H9 (cell line): ENCODE data around the gene GSS. TPM values are rescaled to one million over a fixed set of nuclear protein-coding genes. Genes with fewer than 3 reads are reported as not detected.

Source experiments
- DNase-seq: peaks from one replicate; pipeline ENCODE4 v3.0.0-alpha.2; 2017
- H2AFZ ChIP-seq: one replicate; pipeline ENCODE4 v1.6.1; 2013; ENCODE audit warnings: mild to moderate bottlenecking, low read length, control low read depth, moderate library complexity
- H2AK5ac ChIP-seq: 2 replicates; pipeline ENCODE4 v1.6.1; 2013; ENCODE audit warnings: low read length, control low read depth, mixed read lengths; ENCODE audit not compliant: insufficient read length
- H2BK120ac ChIP-seq: one replicate; pipeline ENCODE4 v1.6.1; 2013; ENCODE audit warnings: low read depth, mild to moderate bottlenecking, low read length, control low read depth, inconsistent platforms; ENCODE audit not compliant: poor library complexity, severe bottlenecking
- H2BK12ac ChIP-seq: 2 replicates; pipeline ENCODE4 v1.6.1; 2013; ENCODE audit warnings: low read length, control low read depth, mixed read lengths, low read depth; ENCODE audit not compliant: insufficient read length
- H2BK15ac ChIP-seq: 2 replicates; pipeline ENCODE4 v1.6.1; 2013; ENCODE audit warnings: low read depth, low read length, control low read depth
- H2BK20ac ChIP-seq: one replicate; pipeline ENCODE4 v1.6.1; 2013; ENCODE audit warnings: low read depth, mild to moderate bottlenecking, low read length, control low read depth, inconsistent platforms; ENCODE audit not compliant: poor library complexity, severe bottlenecking
- H2BK5ac ChIP-seq: 2 replicates; pipeline ENCODE4 v1.6.1; 2013; ENCODE audit warnings: low read length, control low read depth, mixed read lengths; ENCODE audit not compliant: insufficient read length
- H3K14ac ChIP-seq: 2 replicates; pipeline ENCODE4 v1.6.1; 2013; ENCODE audit warnings: low read length, control low read depth; ENCODE audit not compliant: insufficient read depth
- H3K18ac ChIP-seq: 2 replicates; pipeline ENCODE4 v1.6.1; 2013; ENCODE audit warnings: low read depth, mild to moderate bottlenecking, mixed read lengths, low read length, control low read depth; ENCODE audit not compliant: insufficient read length
- H3K23ac ChIP-seq: 2 replicates; pipeline ENCODE4 v1.6.1; 2013; ENCODE audit warnings: low read length, control low read depth, mixed read lengths, low read depth; ENCODE audit not compliant: insufficient read length
- H3K23me2 ChIP-seq: 2 replicates; pipeline ENCODE4 v1.6.1; 2013; ENCODE audit warnings: low read depth, mild to moderate bottlenecking, mixed read lengths, low read length, control low read depth; ENCODE audit not compliant: insufficient read length, poor library complexity, severe bottlenecking
- H3K27ac ChIP-seq: 2 replicates; pipeline ENCODE4 v1.5.1; 2013; ENCODE audit warnings: low read length, control low read depth, mixed read lengths, low read depth; ENCODE audit not compliant: insufficient read length
- H3K27me3 ChIP-seq: 2 replicates; pipeline ENCODE4 v1.6.1; 2013; ENCODE audit warnings: low read length, control low read depth, inconsistent platforms; ENCODE audit not compliant: insufficient read depth
- H3K4ac ChIP-seq: 2 replicates; pipeline ENCODE4 v1.6.1; 2013; ENCODE audit warnings: low read depth, mild to moderate bottlenecking, control low read depth, inconsistent platforms, low read length, moderate library complexity
- H3K4me1 ChIP-seq: 2 replicates; pipeline ENCODE4 v1.6.1; 2013; ENCODE audit warnings: low read length, control low read depth, inconsistent platforms; ENCODE audit not compliant: insufficient read depth
- H3K4me2 ChIP-seq: 2 replicates; pipeline ENCODE4 v1.6.1; 2013; ENCODE audit warnings: low read length, control low read depth, mixed read lengths; ENCODE audit not compliant: insufficient read length, insufficient read depth
- H3K56ac ChIP-seq: 2 replicates; pipeline ENCODE4 v1.6.1; 2013; ENCODE audit warnings: low read depth, mild to moderate bottlenecking, mixed read lengths, low read length, control low read depth; ENCODE audit not compliant: insufficient read length
- H3K79me1 ChIP-seq: 2 replicates; pipeline ENCODE4 v1.6.1; 2013; ENCODE audit warnings: low read depth, mild to moderate bottlenecking, moderate library complexity, low read length, control low read depth, inconsistent platforms; ENCODE audit not compliant: insufficient read depth, poor library complexity, severe bottlenecking
- H3K79me2 ChIP-seq: 2 replicates; pipeline ENCODE4 v1.6.1; 2013; ENCODE audit warnings: low read length, control low read depth, inconsistent platforms; ENCODE audit not compliant: insufficient read depth
- H3K9ac ChIP-seq: 2 replicates; pipeline ENCODE4 v1.6.1; 2013; ENCODE audit warnings: low read length, control low read depth, mixed read lengths; ENCODE audit not compliant: insufficient read length; ENCODE audit errors: extremely low read depth
- H3K9me3 ChIP-seq: one replicate; pipeline ENCODE4 v1.6.1; 2013; ENCODE audit warnings: low read depth, low read length, inconsistent platforms; ENCODE audit not compliant: control insufficient read depth
- H3T11ph ChIP-seq: one replicate; pipeline ENCODE4 v1.6.1; 2013; ENCODE audit warnings: mild to moderate bottlenecking, low read length, control low read depth, inconsistent platforms
- H4K20me1 ChIP-seq: one replicate; pipeline ENCODE4 v1.6.1; 2013; ENCODE audit not compliant: control insufficient read depth, insufficient read length, insufficient read depth
- H4K5ac ChIP-seq: 2 replicates; pipeline ENCODE4 v1.6.1; 2013; ENCODE audit warnings: low read depth, mild to moderate bottlenecking, mixed read lengths, low read length, control low read depth; ENCODE audit not compliant: insufficient read length
- H4K8ac ChIP-seq: replicated peaks from 2 replicates; pipeline ENCODE4 v1.6.1; 2013; ENCODE audit warnings: low read length, control low read depth, mixed read lengths, low read depth; ENCODE audit not compliant: insufficient read length
- H4K91ac ChIP-seq: 2 replicates; pipeline ENCODE4 v1.6.1; 2013; ENCODE audit warnings: low read depth, mild to moderate bottlenecking, moderate library complexity, mixed read lengths, low read length, control low read depth; ENCODE audit not compliant: insufficient read length
- H3K27ac Mint-ChIP-seq, 3 experiments: 2 replicates in 2 of 3; 3 replicates in 1 of 3; pipeline ENCODE4 v1.8.0; 2020 to 2021; ENCODE audit warnings: mixed read lengths in 3 of 3, mild to moderate bottlenecking in 1 of 3, moderate library complexity in 1 of 3
- H3K27me3 Mint-ChIP-seq: 2 replicates; pipeline ENCODE4 v1.8.0; 2021; ENCODE audit warnings: low read depth, mild to moderate bottlenecking, moderate library complexity, mixed read lengths
- H3K36me3 Mint-ChIP-seq, 3 experiments: 2 replicates in 2 of 3; 3 replicates in 1 of 3; pipeline ENCODE4 v1.8.0; 2020 to 2021; ENCODE audit warnings: low read depth in 3 of 3, mixed read lengths in 3 of 3; ENCODE audit not compliant: insufficient read depth in 1 of 3
- H3K4me1 Mint-ChIP-seq, 2 experiments: 2 replicates each; pipeline ENCODE4 v1.8.0; 2020; ENCODE audit warnings: mixed read lengths in 2 of 2
- H3K4me3 Mint-ChIP-seq, 2 experiments: 2 replicates in 1 of 2; 3 replicates in 1 of 2; pipeline ENCODE4 v1.8.0; 2020 to 2021; ENCODE audit warnings: mild to moderate bottlenecking in 2 of 2, mixed read lengths in 2 of 2, moderate library complexity in 1 of 2
- H3K9me3 Mint-ChIP-seq, 2 experiments: 2 replicates in 1 of 2; 3 replicates in 1 of 2; pipeline ENCODE4 v1.8.0; 2020; ENCODE audit warnings: mild to moderate bottlenecking in 2 of 2, mixed read lengths in 2 of 2, moderate library complexity in 1 of 2
- CTCF ChIP-seq: fragments of 200-600 bp; sonication (generic); conservative IDR thresholded peaks from 3 replicates; pipeline ENCODE4 v1.8.0; 2021; ENCODE audit warnings: antibody characterized with exemption, mild to moderate bottlenecking
- WGBS: extraction: QIAGEN DNeasy Blood & Tissue Kit; methylation state at CpG from one replicate; pipeline ENCODE4 v1.1.7; 2013; ENCODE audit warnings: missing lambda C conversion rate, low lambda C conversion rate, mixed read lengths; ENCODE audit not compliant: insufficient read length; ENCODE audit errors: extremely low coverage; 5-methylcytosine and 5-hydroxymethylcytosine counted together
- total RNA-seq: library from RNA; stranded (reverse); gene quantifications from 2 replicates; pipeline ENCODE4 v1.2.1, GENCODE V29; 2021

Gene GSS
- total RNA-seq, 1 experiment from 2014 or later: 48.5 TPM

GRCh38 chr20:34956041-34956458 is 444 bp upstream of the GSS start:
- Mint-ChIP-seq H3K36me3 (0 out of 7 replicates have a peak, but pooled peaks cover 0 to 1% (median 0%) of the 10 kb centered on the region in 3 experiments), H3K4me1 (peaks cover 46 to 51% of the 10 kb centered on the region in 2 experiments)
- WGBS: no CpG with 5 or more reads among the region's 6 CpGs

More at GRCh38 chr20:34956041-34956458, 444 bp upstream of the GSS start:
- Histone ChIP-seq H2BK120ac (no peak overlapping the region), H3K23ac (no peak overlapping the region), H3K9ac (no peak overlapping the region), H3K14ac (peak overlapping the region; percentile 41; the same call in 1 of the 2 replicates), H3K9me3 (no peaks in the 10 kb centered on the region), H4K91ac (no peak overlapping the region), H3K56ac (no peak overlapping the region), H2BK5ac (no peak overlapping the region), H3K79me1 (no peaks in the 10 kb centered on the region), H4K8ac (no peak overlapping the region), H3K27me3 (no peaks in the 10 kb centered on the region), H2BK20ac (no peak overlapping the region), H2BK15ac (no peak overlapping the region), H3K4me1 (no peaks in the 10 kb centered on the region), H3K79me2 (no peaks in the 10 kb centered on the region), H2BK12ac (no peak overlapping the region), H2AK5ac (no peak overlapping the region), H3K18ac (peak overlapping the region; percentile 14), H3K27ac (no peak overlapping the region), H2AFZ (no peak overlapping the region), H3K23me2 (peaks cover 5% of the 10 kb centered on the region), H4K20me1 (no peaks in the 10 kb centered on the region), H3T11ph (no peak overlapping the region), H4K5ac (no peak overlapping the region), H3K4me2 (peak overlapping the region; percentile 5), H3K4ac (no peak overlapping the region)
- TF ChIP-seq CTCF: no peak; the same call in 2 of the 3 replicates
- DNase-seq: no peak
- Mint-ChIP-seq H3K4me3 (peak overlapping the region; percentile 94 to 98), H3K27me3 (no peaks in the 10 kb centered on the region; the same call in none of the 2 replicates), H3K9me3 (no peaks in the 10 kb centered on the region; a peak in 1 of 5 replicates), H3K27ac (peak overlapping the region; percentile 57 to 97 (median 95); a peak in 6 of 7 replicates)
